ENCODE data around the gene PTGDS.
"Not testable (repeated sequence)": the region's sequence is repeated elsewhere in the genome, so short reads cannot be mapped to it uniquely, and the experiment has no call there.

Gene PTGDS

DNA sequence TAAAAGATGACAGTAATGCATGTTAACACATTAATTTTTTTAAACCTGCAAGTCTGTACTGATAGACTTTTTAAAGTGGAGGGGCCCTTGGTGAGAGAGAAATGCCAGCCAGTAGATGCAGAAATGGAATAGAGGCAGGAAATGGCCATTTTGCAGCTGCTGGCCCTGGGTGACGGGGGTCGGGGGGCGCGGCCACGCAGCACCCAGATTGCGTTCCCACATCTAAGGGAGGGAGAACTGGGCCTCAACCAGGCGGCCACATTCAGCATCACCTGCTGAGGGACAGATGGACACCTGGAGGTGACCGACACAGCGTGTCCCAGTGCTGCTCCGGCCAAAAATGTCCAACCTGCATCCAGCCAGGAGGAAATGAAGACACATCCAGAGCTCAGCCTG, 25.3 kb downstream of the PTGDS start:
- intact Hi-C loops (cut with DNase I): no loop called here
- DNase-seq: no peak

DNA sequence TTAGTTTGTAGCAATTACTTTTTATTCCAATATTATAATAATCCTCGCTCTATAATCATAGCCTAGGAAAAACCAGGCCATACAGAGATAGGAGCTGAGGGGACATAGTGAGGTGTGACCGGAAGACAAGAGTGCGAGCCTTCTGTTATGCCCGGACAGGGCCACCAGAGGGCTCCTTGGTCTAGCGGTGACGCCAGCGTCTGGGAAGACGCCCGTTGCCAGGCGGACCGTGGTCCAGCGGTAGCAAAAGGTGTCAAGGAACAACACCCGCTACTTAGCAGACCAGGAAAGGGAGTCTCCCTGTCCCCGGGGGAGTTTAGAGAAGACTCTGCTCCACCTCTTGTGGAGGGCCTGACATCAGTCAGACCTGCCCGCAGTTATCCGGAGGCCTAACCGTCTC, 27.0 kb downstream of the PTGDS start:
- intact Hi-C loops (cut with DNase I): not testable (repeated sequence)
- DNase-seq: peak in 1 of 10 donors; percentile 93

DNA sequence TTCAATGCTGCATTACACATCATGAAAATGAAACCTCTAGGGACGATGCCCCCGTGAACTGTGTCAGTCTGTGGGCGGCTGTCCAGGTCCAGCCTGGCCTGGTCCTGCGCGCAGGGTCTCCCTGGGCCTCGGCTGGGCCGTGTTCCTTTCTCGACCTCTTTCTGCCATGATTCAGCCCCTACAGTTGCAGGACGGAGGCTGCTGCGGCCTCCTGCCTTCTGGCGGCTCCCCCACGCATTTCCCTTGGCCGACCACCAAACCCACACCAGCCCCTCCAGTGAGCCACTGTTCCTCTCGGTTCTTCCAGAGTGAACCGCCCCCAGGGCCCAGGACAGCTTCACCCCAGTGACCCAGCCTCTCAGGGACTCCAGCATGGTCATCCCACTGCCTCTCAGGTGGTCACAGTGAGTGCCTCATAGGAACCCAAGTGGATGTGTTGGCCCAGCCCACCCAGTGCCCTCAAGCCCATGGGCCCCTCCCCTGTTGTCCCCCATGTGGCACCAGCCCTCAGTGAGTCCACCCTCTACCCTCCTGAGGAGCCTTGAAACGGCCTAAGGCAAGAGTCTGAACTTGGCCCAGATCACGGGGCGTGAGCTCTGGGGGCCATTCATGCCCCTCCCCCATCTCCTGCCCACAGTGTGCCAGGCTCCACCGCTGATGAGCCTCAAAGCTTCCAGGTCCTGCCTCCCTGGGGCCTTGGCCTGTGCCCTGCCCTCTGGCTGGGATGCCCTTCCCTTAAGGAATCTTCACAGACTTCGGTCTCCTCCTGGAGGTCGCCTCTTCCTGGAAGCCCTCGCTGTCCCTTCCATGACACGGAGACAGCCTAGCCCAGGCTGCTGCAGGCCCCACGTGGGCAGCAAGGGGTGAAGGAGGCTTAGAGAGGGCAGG, 29.1 kb downstream of the PTGDS start:
- no peak for DNase-seq
- intact Hi-C loops (cut with DNase I): no loop called here

DNA sequence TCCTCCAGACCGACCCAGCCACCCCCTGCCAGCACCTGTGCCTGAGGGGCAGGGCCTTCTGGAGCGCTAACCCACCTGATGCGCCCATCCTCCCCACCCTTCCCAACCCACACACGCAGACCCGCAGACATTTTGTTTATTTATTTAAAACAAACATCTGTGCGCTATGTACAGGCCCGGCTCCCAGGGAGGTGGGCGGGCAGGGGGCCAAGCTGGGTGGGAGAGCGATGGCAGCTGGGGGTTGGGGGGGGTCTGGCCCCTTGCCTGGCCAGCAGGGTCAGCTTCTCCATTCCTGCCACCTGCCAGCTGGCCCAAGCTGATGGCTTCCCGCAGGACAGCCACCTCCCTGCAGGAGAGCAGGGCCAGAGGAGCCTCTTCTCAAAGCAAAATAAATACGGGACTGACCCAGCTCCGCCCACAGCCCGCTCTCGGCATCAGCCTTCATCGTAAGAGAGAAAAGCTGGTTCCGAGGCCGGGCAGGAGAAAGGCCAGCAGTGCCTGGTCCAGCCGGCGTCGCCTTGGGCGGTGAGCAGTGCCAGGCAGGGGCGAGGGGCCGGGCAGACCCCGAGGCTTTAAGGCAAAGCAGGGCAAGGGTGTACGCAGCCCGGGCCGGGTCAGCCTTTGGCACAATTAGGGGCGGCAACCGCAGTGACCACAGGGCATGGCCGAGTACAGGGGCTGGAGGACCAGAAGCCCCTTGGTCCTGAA, 30.0 kb downstream of the PTGDS start:
- intact Hi-C loops (cut with DNase I): no loop called here
- no peak for DNase-seq

DNA sequence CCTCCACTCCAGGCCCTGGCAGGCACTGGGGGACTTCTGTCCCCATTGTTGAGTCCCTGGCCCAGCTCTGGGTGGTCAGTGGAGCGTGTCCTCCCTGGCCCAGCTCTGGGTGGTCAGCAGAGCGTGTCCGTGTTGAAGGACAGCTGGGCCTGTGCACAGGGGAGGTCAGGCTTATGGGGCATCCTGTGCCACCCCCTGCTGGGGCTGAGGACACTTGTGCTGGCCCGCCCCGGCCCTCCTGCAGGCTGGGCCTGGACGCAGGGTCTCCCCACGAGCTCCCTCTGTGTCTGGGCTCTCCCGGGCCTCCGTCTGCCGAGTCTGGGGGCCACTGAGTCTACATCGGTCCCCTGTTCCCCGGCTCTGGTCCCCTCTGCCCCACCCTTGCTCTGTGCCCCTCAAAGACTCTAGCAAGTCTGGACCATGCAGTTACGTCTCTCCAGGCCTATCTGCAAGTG, 30.5 kb downstream of the PTGDS start:
- no peak for DNase-seq
- intact Hi-C loops (cut with DNase I): no loop called here

DNA sequence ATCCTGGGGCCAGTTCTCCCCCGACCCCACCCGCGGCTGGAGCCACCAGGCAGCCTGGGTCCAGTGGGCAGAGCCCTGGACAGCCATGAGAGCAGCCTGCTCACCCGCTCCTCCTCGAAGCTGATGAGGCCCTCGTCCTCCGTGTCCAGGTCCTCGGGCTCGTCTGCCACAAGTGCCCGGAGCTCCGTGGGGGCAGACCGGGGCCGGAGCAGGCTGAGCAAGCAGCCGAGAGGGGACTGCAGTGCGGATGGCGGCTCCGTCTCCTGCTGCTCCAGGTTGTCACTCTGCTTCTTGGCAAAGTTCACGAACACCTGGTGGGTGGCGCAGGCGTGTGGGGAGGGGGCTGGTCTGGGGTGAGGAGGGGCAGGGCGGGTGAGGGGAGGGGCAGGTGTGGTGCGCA, 31.0 kb downstream of the PTGDS start:
- no peak for DNase-seq
- intact Hi-C loops (cut with DNase I): no loop called here

DNA sequence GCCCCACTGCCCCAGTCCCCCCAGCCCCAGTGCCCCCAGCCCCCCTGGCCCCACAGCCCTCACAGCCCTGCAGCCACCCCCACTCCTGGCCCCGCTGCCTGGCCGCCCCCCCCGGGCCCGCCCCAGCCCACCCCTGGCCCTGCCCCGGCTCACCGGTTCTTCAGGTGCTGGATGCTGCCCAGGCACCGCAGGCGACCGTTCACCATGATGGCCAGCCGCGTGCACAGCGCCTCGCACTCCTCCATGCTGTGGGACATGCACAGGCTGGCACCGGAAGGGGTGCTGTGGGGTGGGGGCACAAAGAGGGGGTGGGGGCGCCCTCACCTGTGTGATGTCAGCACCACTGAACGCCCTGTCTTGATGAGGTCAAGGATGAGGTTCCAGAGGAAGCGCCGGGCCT, 31.9 kb downstream of the PTGDS start:
- no peak for DNase-seq
- intact Hi-C loops (cut with DNase I): no loop called here

DNA sequence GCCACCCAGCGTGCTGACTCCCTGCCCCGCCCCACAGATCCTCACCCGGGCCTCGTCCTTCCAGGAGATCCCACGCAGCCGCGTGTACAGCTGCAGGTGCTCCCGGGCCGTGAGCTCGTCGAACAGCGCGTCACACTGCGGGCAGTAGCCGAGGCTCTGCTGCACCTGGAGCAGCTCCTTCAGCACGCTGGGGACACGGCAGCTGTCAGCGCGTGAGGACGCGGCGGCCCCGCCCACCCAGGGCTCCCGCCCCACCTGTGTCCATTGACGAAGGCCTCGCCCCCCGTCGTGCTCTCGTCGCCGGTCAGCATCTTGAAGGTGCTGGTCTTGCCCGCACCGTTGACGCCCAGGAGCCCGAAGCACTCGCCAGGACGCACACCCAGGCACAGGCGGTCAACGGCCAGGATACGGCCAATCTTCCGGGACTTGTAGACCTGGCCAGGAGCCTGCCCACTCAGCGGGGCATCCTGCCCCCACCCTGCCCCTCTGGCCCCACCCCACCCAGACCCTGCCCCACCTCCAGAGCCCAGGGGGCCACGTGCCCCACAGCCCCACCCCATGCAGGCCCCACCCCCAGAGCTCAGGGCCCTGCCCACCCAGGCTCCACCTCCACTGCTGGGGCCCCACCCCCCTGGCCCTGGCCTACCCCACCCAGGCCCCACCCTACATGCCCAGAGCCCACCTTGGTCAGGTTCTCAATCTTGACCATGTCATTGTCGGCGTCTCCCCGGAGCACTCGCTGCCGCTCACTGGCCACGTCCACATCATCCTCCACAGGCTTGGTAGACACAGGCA, 32.8 kb downstream of the PTGDS start:
- intact Hi-C loops (cut with DNase I): no loop called here
- DNase-seq: no peak

DNA sequence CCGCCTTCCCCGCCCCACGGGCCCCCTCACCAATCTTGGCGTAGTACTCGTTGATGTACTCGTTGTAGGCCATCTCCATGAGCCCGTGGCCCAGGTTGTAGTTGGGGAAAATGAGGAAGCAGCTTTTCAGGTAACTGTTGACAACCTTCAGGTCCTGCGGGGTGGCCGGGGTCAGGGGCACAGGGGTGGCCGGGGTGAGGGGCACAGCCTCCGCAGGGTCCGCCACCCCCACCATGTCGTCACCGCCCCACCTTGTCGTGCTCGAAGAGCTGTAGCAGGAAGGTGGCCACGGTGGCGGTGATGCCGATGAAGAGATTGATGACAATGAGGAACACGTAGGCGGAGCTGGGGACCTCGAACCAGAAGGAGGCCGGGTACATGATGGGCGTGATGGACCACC, 33.9 kb downstream of the PTGDS start:
- DNase-seq: no peak
- intact Hi-C loops (cut with DNase I): no loop called here

DNA sequence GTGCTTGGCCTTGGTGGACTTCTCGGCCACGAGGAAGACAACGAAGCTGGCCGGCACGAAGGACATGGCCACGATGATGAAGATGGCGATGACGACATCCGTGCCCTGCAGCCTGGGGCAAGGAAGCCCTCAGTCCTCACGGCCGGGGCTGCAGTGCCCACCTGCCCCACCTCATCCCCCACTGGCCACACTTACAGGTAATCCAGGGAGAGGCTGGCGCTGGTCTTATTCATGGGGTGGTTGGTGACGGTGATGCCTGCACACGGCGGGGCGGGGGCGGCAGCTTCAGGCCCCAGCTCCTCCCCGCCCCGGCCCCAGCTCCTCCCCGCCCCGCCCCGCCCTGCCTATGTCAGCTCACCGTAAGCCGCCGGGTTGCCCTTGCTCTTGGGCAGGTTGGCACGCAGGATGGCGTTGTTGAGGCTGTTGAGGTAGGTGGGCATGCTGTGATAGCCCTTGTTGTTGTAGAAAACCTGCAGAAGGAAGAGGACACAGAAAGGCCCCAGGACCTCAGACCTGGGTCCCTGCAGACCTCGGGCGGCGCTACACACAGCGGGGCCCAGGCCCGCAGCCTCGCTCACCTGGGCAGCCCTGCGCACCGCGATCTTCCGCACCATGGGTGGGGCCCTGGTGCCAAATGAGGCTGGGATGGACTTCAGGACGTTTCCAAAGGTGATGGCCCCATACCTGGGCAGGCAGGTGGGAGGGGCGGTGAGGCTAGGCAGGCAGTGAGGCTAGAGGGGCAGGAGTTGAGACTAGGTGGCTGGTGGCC, 34.8 kb downstream of the PTGDS start:
- DNase-seq: no peak
- intact Hi-C loops (cut with DNase I): no loop called here

DNA sequence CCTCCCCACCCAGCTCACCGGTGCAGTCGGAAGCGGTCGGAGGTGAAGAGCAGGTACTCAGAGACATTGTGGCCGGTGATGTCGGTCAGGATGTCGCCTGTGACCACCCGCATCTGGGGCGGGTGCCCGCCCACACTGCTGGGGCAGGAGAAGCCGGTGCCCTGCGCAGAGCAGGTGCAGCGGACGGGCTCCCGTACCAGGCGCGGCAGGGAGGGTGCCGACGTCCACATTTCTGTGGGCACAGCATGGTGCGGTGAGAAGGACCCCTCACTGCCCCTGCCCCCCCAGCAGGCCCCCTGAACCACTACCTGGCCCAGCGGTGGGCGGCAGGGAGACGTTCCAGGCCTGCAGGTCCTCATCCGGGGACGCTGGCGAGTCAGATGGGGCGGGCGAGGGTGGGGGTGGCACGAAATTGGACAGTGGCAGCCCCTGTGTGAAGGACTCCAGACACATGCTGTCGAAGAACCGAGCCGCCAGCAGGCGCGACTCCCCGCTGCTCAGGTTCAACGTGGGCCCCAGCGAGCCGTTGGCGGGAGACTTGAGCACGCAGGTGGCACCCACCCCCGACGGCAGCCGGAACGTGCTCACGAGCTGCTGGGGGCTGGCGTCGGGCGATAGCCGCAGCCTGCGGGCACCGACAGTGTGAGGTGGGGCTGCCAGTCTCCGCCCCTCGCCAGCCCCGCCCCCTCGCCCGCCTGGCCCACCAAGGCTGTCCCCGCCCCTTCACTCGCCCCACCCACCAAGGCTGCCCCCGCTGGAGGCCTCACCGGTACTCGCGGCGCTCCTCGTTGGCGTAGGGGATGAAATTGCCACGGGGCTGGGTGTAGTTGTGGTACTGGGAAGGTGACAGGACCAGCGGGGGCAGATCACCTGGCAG, 35.6 kb downstream of the PTGDS start:
- intact Hi-C loops (cut with DNase I): no loop called here
- no peak for DNase-seq

DNA sequence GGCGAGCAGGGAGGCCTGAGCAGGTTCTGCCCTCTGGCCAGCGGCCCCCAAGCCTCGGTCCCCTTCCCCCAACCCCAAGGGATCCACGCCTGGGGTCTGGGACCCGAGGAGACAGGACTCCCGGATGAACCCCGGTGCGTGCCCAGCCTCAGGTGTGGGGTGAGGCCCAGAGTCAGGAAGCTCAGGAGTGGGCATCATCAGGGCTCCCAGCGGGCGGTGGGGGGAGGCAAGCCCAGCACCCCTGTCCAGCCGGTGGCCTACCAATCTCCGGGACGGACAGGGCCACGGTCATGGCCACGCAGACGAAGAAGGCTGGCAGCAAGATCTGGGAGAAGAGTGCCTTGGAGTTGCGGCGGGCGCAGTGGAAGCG, 36.3 kb downstream of the PTGDS start:
- no peak for DNase-seq
- intact Hi-C loops (cut with DNase I): no loop called here

DNA sequence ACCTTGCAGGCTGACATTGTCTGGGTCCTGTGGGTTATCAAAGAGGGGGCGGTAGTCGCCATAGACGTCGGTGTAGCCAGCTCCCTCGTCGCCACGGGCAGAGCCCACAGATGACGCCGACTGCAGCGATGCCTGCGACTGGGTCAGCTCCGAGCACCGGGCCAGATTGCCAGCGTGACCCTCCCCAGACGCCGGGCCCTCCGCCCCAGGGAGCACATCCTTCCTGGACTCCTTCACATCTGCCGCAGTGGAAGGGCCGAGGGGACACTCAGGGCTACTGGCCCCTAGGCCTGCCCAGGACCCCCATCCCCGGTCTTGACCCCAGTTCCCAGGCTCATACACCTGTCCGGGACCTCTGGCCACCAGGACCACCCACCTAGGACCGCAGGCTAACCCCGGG, 36.9 kb downstream of the PTGDS start:
- no peak for DNase-seq
- intact Hi-C loops (cut with DNase I): no loop called here

DNA sequence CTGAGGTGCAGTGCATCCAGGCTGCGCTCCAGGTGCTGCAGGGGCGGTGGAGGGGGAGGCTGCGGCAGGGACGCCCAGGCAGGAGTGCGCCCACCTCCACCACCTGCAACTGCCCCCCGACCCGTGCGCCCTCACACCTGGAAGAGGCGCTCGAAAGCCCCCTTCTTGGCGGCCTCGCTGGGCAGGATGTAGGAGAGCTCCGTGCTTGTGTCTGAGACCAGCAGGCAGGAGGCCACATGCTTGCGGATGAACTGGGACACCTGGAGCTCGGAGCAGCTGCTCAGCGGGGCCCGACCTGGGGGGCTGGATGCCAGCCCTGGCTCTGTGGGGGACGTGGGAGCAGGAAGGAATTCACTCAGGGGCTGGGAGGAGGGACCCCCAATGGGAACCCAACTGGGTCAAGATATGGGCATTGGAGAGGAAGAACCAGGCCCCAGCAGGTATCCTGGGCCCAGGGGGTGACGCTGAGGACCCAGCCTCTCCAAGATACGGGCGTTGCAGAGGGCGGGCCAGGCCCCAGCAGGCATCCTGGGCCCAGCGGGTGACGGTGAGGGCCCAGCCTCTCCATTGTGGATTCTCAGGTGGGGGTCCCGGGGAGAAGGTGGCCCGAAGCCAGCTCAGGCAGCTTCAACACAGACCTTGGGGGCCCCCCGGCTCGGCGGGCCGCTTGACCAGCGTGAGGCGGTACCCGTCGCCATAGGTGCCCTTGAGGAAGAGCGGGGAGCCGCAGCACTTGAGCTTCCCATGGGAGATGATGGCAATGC, 37.7 kb downstream of the PTGDS start:
- intact Hi-C loops (cut with DNase I): no loop called here
- DNase-seq: no peak

DNA sequence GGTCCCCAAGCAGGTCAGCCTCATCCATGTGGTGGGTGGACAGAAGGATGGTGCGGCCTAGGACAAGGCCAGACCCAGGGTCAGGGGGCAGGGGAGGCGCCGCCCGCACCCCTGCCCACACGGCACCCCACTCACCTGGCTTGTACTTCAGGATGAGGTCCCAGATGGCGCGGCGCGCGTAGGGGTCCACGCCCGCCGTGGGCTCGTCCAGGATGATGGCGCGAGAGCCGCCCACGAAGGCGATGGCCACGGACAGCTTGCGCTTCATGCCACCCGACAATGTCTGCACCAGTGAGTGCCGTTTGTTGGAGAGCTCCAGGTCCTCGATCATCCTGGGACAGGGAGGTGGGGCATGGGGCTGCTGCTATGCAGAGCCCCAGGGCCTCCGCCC, 38.2 kb downstream of the PTGDS start:
- intact Hi-C loops (cut with DNase I): no loop called here
- DNase-seq: no peak

DNA sequence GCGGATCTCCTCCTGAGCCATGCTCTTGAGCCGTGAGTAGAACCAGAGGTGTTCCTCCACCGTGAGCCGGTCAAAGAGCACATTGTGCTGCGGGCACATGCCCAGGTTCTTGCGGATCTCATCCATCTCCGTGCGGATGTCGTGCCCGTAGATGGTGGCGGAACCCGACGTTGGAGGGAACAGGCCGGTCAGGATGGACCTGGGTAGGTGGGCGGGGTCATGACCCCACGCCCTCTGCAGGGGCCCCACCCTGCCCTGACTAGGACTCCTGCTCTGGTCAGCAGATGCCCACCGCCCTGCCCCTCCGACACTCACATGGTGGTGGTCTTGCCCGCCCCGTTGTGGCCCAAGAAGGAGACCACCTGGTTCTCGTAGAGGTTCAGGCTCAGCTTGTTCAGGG, 38.7 kb downstream of the PTGDS start:
- intact Hi-C loops (cut with DNase I): no loop called here
- DNase-seq: no peak

DNA sequence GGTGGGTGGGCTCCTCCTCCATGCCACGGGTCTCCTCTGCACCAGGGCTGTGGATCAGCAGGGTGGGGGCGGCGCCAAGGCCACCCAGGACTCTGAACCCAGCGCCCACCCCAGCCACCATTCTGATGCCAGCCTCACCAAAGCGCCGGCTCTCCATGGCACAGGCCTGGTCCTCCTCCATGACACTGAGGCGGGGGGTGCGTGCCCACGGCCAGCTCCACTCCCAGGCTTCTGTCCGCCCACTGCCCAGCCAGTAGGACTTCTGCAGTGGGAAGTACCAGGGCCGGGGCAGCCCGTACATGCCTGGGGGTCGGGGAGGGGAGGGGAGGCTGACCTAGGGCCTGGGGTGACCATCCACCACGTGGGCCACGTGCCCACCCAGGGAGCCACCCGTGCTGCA, 39.1 kb downstream of the PTGDS start:
- DNase-seq: no peak
- intact Hi-C loops (cut with DNase I): no loop called here

DNA sequence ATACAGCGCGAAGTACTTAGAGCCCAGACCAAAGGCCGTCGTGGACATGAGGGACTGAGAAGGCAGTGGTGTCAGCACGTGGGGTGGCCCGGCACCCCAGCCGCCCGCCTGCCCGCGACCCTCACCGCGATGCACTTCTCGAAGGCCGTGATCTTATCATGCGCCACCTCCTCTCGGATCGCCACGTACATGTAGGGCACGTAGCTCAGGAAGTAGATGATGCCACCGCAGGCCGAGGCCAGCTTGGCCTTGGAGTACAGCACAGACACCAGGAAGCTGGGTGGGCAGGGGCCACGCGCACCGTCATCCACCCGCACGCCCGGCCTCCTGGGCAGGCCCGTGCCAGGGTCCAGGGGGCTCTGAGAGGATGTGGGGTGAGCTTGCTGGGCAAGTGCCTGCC, 39.8 kb downstream of the PTGDS start:
- DNase-seq: no peak
- intact Hi-C loops (cut with DNase I): no loop called here

Data from posterior cingulate gyrus (tissue), 11 donors.